ENCODE measurements around the gene PRKD1. TPM values are rescaled to one million over a fixed set of nuclear protein-coding genes. Genes with fewer than 3 reads are reported as not detected.

PRKD1 gene
- total RNA-seq, 1 experiment from 2014 or later = 2.7 TPM

- Histone ChIP-seq H3K14ac (ENCODE audit: insufficient read depth, low read length) (no peak overlapping the region), H2BK15ac (ENCODE audit: low read depth, low read length) (no peak overlapping the region), H4K5ac (ENCODE audit: insufficient read length, low read depth, low read length) (no peak overlapping the region), H4K20me1 (ENCODE audit: control insufficient read depth, insufficient read depth, insufficient read length) (no peaks in the 10 kb centered on the region), H3T11ph (ENCODE audit: low read length) (no peak overlapping the region), H2BK20ac (ENCODE audit: low read depth, low read length, poor library complexity, severe bottlenecking) (no peak overlapping the region), H3K79me1 (ENCODE audit: insufficient read depth, low read depth, low read length, poor library complexity, severe bottlenecking) (no peaks in the 10 kb centered on the region), H3K56ac (ENCODE audit: insufficient read length, low read depth, low read length) (no peak overlapping the region), H3K4me1 (ENCODE audit: insufficient read depth, low read length) (no peaks in the 10 kb centered on the region), H3K9ac (ENCODE audit: extremely low read depth, insufficient read length, low read length) (no peak overlapping the region), H3K27ac (ENCODE audit: insufficient read length, low read depth, low read length) (no peak overlapping the region), H3K27me3 (ENCODE audit: insufficient read depth, low read length) (no peaks in the 10 kb centered on the region), H2AK5ac (ENCODE audit: insufficient read length, low read length) (no peak overlapping the region), H3K9me3 (ENCODE audit: control insufficient read depth, low read depth, low read length) (no peaks in the 10 kb centered on the region), H2BK12ac (ENCODE audit: insufficient read length, low read depth, low read length) (no peak overlapping the region), H3K23me2 (ENCODE audit: insufficient read length, low read depth, low read length, poor library complexity, severe bottlenecking) (no peaks in the 10 kb centered on the region), H3K4ac (ENCODE audit: low read depth, low read length) (no peak overlapping the region), H2AFZ (ENCODE audit: low read length) (no peak overlapping the region), H3K18ac (ENCODE audit: insufficient read length, low read depth, low read length) (no peak overlapping the region), H2BK5ac (ENCODE audit: insufficient read length, low read length) (no peak overlapping the region), H3K79me2 (ENCODE audit: insufficient read depth, low read length) (no peaks in the 10 kb centered on the region), H2BK120ac (ENCODE audit: low read depth, low read length, poor library complexity, severe bottlenecking) (no peak overlapping the region), H3K4me2 (ENCODE audit: insufficient read depth, insufficient read length, low read length) (no peak overlapping the region), H4K91ac (ENCODE audit: insufficient read length, low read depth, low read length) (no peak overlapping the region), H3K23ac (ENCODE audit: insufficient read length, low read depth, low read length) (no peak overlapping the region), H4K8ac (replicated peaks; ENCODE audit: insufficient read length, low read depth, low read length) (no peak overlapping the region)
- no peaks in the 10 kb centered on the region for H3K27me3 Mint-ChIP-seq (ENCODE audit: low read depth)
- H3K36me3 Mint-ChIP-seq (ENCODE audit: insufficient read depth in 1 of 3, low read depth in 3 of 3) = no peaks in the 10 kb centered on the region
- no peaks in the 10 kb centered on the region for H3K9me3 Mint-ChIP-seq
- H3K27ac Mint-ChIP-seq = no peak overlapping the region
- peaks cover 6 to 7% of the 10 kb centered on the region in 2 experiments for H3K4me1 Mint-ChIP-seq
- no CpG with 5 or more reads among the region's 6 CpGs for WGBS (ENCODE audit: extremely low coverage, insufficient read length, low lambda C conversion rate)
- DNase-seq = no peak
- no peak for TF ChIP-seq CTCF (conservative IDR thresholded peaks at IDR 0.05)
- H3K4me3 Mint-ChIP-seq = no peak overlapping the region
Measured at GRCh38 chr14:29759521-29760340, 167.9 kb downstream of the PRKD1 start.
